ENCODE results near the gene TEX2.
"Not testable (repeated sequence)": the region's sequence is repeated elsewhere in the genome, so short reads cannot be mapped to it uniquely, and the experiment has no call there.

TEX2 gene

DNA sequence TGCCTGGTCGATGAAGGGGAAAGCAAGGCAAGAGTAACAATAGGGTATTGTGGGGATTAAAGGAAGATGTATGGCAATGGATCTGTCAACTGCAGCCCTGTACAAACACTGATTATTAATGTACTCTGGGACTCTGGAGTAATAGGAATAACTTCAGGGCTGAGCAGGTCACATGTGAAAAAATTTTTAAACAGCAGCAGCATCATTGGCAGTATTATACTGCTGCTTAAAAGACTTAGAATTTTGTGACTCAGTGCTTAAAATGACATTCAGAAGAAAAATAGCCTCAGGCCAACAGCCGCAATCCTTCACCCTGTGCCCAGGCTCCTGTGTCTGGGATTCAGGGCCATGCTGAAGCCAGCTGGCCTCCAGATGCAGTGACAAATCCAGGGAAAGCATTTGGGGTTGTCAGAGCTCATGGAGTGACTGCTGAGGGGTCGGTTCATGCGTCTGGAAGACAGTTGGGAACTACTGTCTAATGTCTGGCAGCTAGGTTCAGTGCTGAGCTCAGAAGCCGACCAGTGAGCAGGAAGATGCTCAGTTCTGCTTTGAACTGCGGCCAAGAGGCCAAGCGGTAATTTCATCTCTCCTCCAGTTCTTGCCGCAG is 22.2 kb downstream of the TEX2 start:
- no peak overlapping the region for H3K4me3 ChIP-seq (ENCODE audit: low read depth, low read length)
- DNase-seq (ENCODE audit: low read depth), result no peak
- no peak for TF ChIP-seq CTCF (IDR thresholded peaks at IDR 0.05; ENCODE audit: insufficient read depth, low read depth, low read length, missing control alignments)

DNA sequence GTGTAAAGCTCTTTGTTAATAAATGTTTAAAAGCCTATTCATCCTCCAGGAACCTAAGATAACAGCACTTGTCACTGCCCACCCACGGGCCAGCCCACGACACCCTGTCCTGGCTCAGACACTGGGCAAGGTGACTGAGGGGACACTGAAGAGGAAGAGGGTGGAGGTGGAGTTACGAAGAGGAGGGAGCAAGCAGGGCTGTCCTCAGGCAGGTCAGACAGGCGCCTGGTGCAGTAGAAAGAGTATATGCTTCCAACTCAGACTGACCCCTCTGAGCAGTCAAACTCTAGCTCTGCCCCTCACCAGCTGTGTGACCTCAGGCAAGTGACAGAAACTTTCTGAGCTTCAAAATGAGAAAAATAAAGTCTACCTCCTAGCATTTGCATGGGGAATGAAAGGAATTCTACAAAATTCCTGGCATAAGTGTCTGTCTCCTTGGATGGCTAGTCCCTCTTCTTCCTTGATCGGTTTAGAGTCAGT is 22.8 kb downstream of the TEX2 start:
- no peak overlapping the region for H3K4me3 ChIP-seq (ENCODE audit: low read depth, low read length)
- no peak for DNase-seq (ENCODE audit: low read depth)
- no peak for TF ChIP-seq CTCF (IDR thresholded peaks at IDR 0.05; ENCODE audit: insufficient read depth, low read depth, low read length, missing control alignments)

DNA sequence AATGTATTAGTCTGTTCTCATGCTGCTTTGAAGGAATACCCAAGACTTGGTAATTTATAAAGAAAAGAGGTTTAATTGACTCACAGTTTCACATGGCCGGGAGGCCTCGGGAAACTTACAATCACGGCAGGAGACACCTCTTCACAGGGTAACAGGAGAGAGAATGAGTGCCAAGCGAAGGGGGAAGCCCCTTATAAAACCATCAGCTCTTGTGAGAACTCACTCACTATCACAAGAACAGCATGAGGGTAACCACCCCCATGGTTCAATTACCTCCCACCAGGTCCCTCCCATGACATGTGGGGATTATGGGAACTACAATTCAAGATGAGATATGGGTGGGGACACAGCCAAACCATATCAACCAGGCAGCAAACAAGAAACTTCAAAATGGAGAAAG is 24.6 kb downstream of the TEX2 start:
- not testable (repeated sequence) for H3K4me3 ChIP-seq (ENCODE audit: low read depth, low read length); DNase-seq (ENCODE audit: low read depth)

- no peak overlapping the region for H3K4me3 ChIP-seq (ENCODE audit: low read depth, low read length)
- DNase-seq (ENCODE audit: low read depth), result no peak
- no peak for TF ChIP-seq CTCF (IDR thresholded peaks at IDR 0.05; ENCODE audit: insufficient read depth, low read depth, low read length, missing control alignments)
Observed at GRCh38 chr17:64236827-64237403, 26.1 kb downstream of the TEX2 start.

GRCh38 chr17:64234961-64235360 is 28.1 kb downstream of the TEX2 start:
- DNase-seq (ENCODE audit: low read depth), result no peak
- no peak for TF ChIP-seq CTCF (IDR thresholded peaks at IDR 0.05; ENCODE audit: insufficient read depth, low read depth, low read length, missing control alignments)

DNA sequence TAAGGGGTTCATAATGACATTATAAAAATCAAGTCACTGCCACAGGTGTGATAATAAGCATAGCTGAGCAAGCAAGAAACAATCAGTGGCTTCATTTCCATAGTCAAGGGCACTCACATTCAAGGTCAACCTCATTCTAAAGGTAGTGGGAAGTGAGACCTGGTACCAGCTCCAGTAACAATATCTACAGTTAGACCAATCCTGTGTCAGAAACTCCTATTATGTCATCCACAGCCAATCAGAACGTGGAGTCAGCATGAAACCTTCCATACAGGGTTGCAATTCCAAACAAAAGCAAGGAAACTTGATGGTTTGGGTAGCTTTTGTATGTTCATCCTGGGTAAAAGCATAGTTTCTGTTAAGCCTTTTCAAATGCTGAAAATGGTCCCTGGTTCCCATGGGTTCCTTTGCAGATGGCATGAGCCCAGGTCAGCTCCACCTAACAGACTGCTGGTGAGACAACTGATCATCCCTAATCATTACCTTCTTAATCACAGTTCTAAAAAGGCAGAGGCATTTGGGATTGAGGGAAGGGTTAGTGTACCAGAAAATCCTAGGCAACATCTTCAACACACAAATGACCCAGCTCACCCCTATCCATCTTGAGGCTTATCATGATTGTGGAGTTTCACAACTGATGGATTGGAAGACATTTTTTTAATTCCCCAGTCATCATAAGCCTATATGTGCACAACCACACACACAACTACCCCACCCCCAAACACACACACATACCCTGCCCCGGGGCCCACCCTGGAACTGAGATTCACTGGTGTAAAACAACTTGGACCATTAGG is 30.4 kb downstream of the TEX2 start:
- DNase-seq (ENCODE audit: low read depth), result no peak
- no peak overlapping the region for H3K4me3 ChIP-seq (ENCODE audit: low read depth, low read length)
- TF ChIP-seq CTCF (IDR thresholded peaks at IDR 0.05; ENCODE audit: insufficient read depth, low read depth, low read length, missing control alignments), result no peak

More at GRCh38 chr17:64234961-64235360, 28.1 kb downstream of the TEX2 start:
- no peak overlapping the region for H3K4me3 ChIP-seq (ENCODE audit: low read depth, low read length)

DNA sequence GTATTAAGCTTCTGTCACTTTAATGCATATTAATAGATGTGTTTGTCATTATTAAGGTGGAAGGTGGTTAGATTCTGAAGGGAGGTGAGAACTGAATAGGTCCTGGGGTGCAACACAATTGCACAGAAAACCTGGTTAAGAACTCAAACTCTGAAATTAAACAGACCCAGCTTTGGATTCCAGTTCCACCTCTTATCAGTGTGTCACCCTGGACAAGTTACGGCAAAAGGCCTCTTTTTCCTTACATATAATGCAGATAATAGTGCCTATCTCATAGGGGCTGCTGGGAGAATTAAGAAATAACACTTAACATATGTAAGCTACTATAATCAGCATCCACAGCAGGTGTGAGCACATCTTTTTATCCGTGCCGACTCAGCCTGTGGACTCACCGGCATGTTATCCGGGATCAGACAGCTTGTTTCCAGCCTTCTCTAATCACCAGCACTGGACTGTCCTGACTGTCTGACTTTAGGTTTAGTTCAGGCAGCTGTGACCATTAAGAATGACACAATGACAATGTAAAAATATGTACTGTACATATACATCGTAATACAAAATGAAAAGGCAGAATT is 31.4 kb downstream of the TEX2 start:
- no peak for TF ChIP-seq CTCF (IDR thresholded peaks at IDR 0.05; ENCODE audit: insufficient read depth, low read depth, low read length, missing control alignments)
- DNase-seq (ENCODE audit: low read depth), result no peak
- no peak overlapping the region for H3K4me3 ChIP-seq (ENCODE audit: low read depth, low read length)

Measured in GM12865 (cell line).